ENCODE measurements around the gene TIGD1. TPM values are rescaled to one million over a fixed set of nuclear protein-coding genes. Genes with fewer than 3 reads are reported as not detected.

Gene TIGD1
- total RNA-seq, 1 experiment from 2014 or later, result 6.0 TPM

DNA sequence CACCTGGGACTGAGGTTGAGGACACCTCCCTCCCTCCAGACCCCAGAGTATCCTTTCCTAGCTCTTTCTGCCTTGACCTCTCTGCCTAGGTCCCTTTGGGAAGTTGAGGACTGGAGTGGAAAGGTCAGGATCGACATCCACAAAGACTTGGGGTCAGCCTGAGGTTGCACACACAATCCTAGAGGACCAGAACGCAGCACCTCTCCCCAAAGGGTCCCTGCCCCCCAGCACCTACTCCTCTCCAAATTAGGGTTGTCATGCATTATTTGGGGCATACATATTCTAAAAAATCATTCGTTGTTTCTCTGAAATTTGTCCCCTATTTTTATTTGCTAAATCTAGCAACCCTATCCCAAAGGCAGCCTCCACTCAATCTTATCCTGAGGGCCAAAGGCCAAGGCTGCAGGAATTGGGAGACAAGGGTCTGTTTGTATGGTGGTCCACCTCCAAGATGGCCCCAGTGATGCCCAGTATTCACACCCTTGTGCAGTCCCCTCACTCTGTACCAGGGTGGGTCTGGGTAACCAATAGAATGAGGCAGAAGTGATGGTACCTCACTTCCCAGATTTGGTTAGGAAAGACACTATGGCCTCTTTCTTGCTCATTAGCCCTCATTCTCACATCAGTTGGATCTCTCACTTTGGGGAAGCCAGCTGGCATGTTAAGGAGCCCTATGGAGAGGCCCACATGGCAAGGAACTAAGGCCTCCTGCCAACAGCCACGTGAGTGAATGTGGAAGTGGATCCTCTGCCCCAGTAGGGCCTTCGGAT is 14.4 kb downstream of the TIGD1 start:
- H3K27me3 ChIP-seq (ENCODE audit: insufficient read depth, low read length), result no peaks in the 10 kb centered on the region
- TF ChIP-seq, protein P1, sequence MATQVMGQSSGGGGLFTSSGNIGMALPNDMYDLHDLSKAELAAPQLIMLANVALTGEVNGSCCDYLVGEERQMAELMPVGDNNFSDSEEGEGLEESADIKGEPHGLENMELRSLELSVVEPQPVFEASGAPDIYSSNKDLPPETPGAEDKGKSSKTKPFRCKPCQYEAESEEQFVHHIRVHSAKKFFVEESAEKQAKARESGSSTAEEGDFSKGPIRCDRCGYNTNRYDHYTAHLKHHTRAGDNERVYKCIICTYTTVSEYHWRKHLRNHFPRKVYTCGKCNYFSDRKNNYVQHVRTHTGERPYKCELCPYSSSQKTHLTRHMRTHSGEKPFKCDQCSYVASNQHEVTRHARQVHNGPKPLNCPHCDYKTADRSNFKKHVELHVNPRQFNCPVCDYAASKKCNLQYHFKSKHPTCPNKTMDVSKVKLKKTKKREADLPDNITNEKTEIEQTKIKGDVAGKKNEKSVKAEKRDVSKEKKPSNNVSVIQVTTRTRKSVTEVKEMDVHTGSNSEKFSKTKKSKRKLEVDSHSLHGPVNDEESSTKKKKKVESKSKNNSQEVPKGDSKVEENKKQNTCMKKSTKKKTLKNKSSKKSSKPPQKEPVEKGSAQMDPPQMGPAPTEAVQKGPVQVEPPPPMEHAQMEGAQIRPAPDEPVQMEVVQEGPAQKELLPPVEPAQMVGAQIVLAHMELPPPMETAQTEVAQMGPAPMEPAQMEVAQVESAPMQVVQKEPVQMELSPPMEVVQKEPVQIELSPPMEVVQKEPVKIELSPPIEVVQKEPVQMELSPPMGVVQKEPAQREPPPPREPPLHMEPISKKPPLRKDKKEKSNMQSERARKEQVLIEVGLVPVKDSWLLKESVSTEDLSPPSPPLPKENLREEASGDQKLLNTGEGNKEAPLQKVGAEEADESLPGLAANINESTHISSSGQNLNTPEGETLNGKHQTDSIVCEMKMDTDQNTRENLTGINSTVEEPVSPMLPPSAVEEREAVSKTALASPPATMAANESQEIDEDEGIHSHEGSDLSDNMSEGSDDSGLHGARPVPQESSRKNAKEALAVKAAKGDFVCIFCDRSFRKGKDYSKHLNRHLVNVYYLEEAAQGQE (IDR thresholded peaks at IDR 0.05; ENCODE audit: low read depth), result no peak
- TF ChIP-seq YY1 (IDR thresholded peaks at IDR 0.05; ENCODE audit: extremely low read depth, insufficient replicate concordance, low read depth, low read length), result no peak
- TF ChIP-seq CEBPB (IDR thresholded peaks at IDR 0.05; ENCODE audit: low read depth), result no peak
- TF ChIP-seq POLR2AphosphoS5 (IDR thresholded peaks at IDR 0.05; ENCODE audit: low read depth, low read length), result no peak
- no peak for TF ChIP-seq SIN3A (IDR thresholded peaks at IDR 0.05; ENCODE audit: low read depth)
- TF ChIP-seq, protein P2, sequence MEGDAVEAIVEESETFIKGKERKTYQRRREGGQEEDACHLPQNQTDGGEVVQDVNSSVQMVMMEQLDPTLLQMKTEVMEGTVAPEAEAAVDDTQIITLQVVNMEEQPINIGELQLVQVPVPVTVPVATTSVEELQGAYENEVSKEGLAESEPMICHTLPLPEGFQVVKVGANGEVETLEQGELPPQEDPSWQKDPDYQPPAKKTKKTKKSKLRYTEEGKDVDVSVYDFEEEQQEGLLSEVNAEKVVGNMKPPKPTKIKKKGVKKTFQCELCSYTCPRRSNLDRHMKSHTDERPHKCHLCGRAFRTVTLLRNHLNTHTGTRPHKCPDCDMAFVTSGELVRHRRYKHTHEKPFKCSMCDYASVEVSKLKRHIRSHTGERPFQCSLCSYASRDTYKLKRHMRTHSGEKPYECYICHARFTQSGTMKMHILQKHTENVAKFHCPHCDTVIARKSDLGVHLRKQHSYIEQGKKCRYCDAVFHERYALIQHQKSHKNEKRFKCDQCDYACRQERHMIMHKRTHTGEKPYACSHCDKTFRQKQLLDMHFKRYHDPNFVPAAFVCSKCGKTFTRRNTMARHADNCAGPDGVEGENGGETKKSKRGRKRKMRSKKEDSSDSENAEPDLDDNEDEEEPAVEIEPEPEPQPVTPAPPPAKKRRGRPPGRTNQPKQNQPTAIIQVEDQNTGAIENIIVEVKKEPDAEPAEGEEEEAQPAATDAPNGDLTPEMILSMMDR (IDR thresholded peaks at IDR 0.05 in 2 of 3, conservative IDR thresholded peaks at IDR 0.05 in 1 of 3; ENCODE audit: borderline replicate concordance in 1 of 3, insufficient read depth in 1 of 3, low read depth in 2 of 3, low read length in 2 of 3), result no peak
- no peak for TF ChIP-seq RAD21 (IDR thresholded peaks at IDR 0.05; ENCODE audit: low read depth)
- TF ChIP-seq EGR1 (IDR thresholded peaks at IDR 0.05; ENCODE audit: low read depth), result no peak
- no peak for TF ChIP-seq FOSL1 (IDR thresholded peaks at IDR 0.05; ENCODE audit: low read depth)
- no peak for TF ChIP-seq SP1 (IDR thresholded peaks at IDR 0.05; ENCODE audit: low read depth)
- TF ChIP-seq ZFX (IDR thresholded peaks at IDR 0.05), result no peak
- TF ChIP-seq JUND (IDR thresholded peaks at IDR 0.05), result no peak
- TF ChIP-seq, protein P3, sequence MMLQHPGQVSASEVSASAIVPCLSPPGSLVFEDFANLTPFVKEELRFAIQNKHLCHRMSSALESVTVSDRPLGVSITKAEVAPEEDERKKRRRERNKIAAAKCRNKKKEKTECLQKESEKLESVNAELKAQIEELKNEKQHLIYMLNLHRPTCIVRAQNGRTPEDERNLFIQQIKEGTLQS (IDR thresholded peaks at IDR 0.05), result no peak
- no peak for TF ChIP-seq SRF (IDR thresholded peaks at IDR 0.05; ENCODE audit: low read depth)
- no peak overlapping the region for H2AFZ ChIP-seq (ENCODE audit: low read depth, low read length, poor library complexity, severe bottlenecking)
- no peak overlapping the region for H3K9ac ChIP-seq (ENCODE audit: low read length)
- H3K27ac ChIP-seq (ENCODE audit: low read depth, low read length), result no peak overlapping the region
- intact Hi-C loops (cut with micrococcal nuclease), result no loop called here
- BruUV-seq (replicated peaks), result no TSS peak
- no peaks in the 10 kb centered on the region for H3K36me3 ChIP-seq (ENCODE audit: control insufficient read depth in 1 of 2, insufficient read depth in 2 of 2, low read length in 2 of 2)
- H3K4me3 ChIP-seq (replicated peaks in 1 of 2; ENCODE audit: low read depth in 1 of 2, low read length in 2 of 2), result no peak overlapping the region
- ATAC-seq, result no peak
- no peaks in the 10 kb centered on the region for H3K9me2 ChIP-seq (ENCODE audit: insufficient read depth)
- no peaks in the 10 kb centered on the region for H3K79me2 ChIP-seq (ENCODE audit: insufficient read depth, low read length)
- CTCF ChIA-PET, result no interaction called here
- 0 out of 4 replicates have a peak, but pooled peaks cover 0 to 3% of the 10 kb centered on the region in 2 experiments for H3K4me1 ChIP-seq (ENCODE audit: control insufficient read depth in 1 of 2, insufficient read depth in 2 of 2, low read length in 2 of 2)
- POLR2A ChIA-PET, result no interaction called here
- RAD21 ChIA-PET (ENCODE audit: low non-redundant PET in 1 of 2, low total read pairs in 2 of 2, uncharacterized antibody in 2 of 2, unreplicated experiment in 2 of 2), result no interaction called here
- H3K4me2 ChIP-seq (ENCODE audit: low read length), result no peak overlapping the region
- no peak for DNase-seq (ENCODE audit: low read depth, low spot score)
- H4K20me1 ChIP-seq (ENCODE audit: insufficient read depth), result no peaks in the 10 kb centered on the region
- H3K9me3 ChIP-seq (ENCODE audit: control insufficient read depth in 1 of 2, insufficient read depth in 1 of 2, low read depth in 1 of 2, low read length in 2 of 2), result peaks cover 0 to 8% of the 10 kb centered on the region in 2 experiments; a peak in 3 of 4 replicates
